Ovary (tissue), 3 donors: ENCODE data around the gene C8B.

ENCODE experiments used
- CTCF ChIP-seq, 3 donors: fragments of 450-650 bp in 2 of 3; fragments of 200-600 bp in 1 of 3; IDR thresholded peaks; one replicate each; pipeline versions ENCODE4 v1.5.1 to v1.8.0; 2016 to 2022; ENCODE audit warnings: antibody characterized with exemption in 3 of 3, mild to moderate bottlenecking in 1 of 3
- EP300 ChIP-seq: sonication (generic); formaldehyde crosslinking; IDR thresholded peaks from one replicate; pipeline ENCODE4 v1.6.1; 2017; ENCODE audit warnings: antibody characterized with exemption
- POLR2A ChIP-seq: fragments of 450-650 bp; IDR thresholded peaks from one replicate; pipeline ENCODE4 v1.6.1; 2017; ENCODE audit warnings: antibody characterized with exemption, mild to moderate bottlenecking, moderate library complexity
- donor health status: DM: no; HTN: no; CAD: no.

- TF ChIP-seq POLR2A (no peak), CTCF (IDR thresholded peaks at IDR 0.05) (no peak), EP300 (no peak)
Measured at GRCh38 chr1:56970280-56970679, 4.5 kb upstream of the C8B start.
